Gastrocnemius medialis (tissue), 4 donors: ENCODE results near the gene CORO2B. TPM values are rescaled to one million over a fixed set of nuclear protein-coding genes. Genes with fewer than 3 reads are reported as not detected.

Source experiments
- ATAC-seq, 2 donors: fragments of 150-250 bp; one replicate each; pipeline ENCODE4 v1.9.1; 2016
- DNase-seq, 2 donors: peaks; one replicate each; pipeline ENCODE4 v3.0.0-alpha.2; 2019
- H3K27ac ChIP-seq, 4 donors: fragments of 200-600 bp; sonication (generic); 1 replicate in 1 of 4; 2 replicates in 3 of 4; pipeline ENCODE4 v1.5.1; 2016 to 2018; ENCODE audit warnings: mild to moderate bottlenecking in 2 of 4, moderate library complexity in 1 of 4
- H3K27me3 ChIP-seq, 3 donors: fragments of 200-600 bp; sonication (generic) in 2 of 3; 1 replicate in 1 of 3; 2 replicates in 2 of 3; pipeline versions ENCODE4 v1.5.1 to v1.6.0; 2016 to 2019; ENCODE audit warnings: mild to moderate bottlenecking in 1 of 3, moderate library complexity in 1 of 3
- H3K36me3 ChIP-seq, 2 donors: fragments of 200-600 bp; sonication (generic) in 1 of 2; one replicate each; pipeline ENCODE4 v1.5.1; 2017 to 2018
- H3K4me1 ChIP-seq, 2 donors: fragments of 200-600 bp; sonication (generic) in 1 of 2; one replicate each; pipeline ENCODE4 v1.5.1; 2016 to 2017; ENCODE audit warnings: mild to moderate bottlenecking in 2 of 2
- H3K4me3 ChIP-seq, 4 donors: fragments of 200-600 bp; sonication (generic) in 3 of 4; 1 replicate in 1 of 4; 2 replicates in 3 of 4; pipeline ENCODE4 v1.5.1; 2016 to 2019; ENCODE audit warnings: mild to moderate bottlenecking in 2 of 4
- H3K9me3 ChIP-seq, 3 donors: fragments of 200-600 bp; sonication (generic) in 2 of 3; 1 replicate in 1 of 3; 2 replicates in 2 of 3; pipeline ENCODE4 v1.5.1; 2016 to 2019
- CTCF ChIP-seq, 5 experiments: fragments of 450-650 bp in 3 of 5; fragments of 200-600 bp in 2 of 5; sonication (generic) in 2 of 5; IDR thresholded peaks in 4 of 5; conservative IDR thresholded peaks in 1 of 5; 1 replicate in 4 of 5; 2 replicates in 1 of 5; pipeline ENCODE4 v1.5.1; 2016 to 2019; ENCODE audit warnings: antibody characterized with exemption in 5 of 5, mild to moderate bottlenecking in 3 of 5, moderate library complexity in 3 of 5
- POLR2A ChIP-seq, 2 donors: fragments of 450-650 bp; IDR thresholded peaks; one replicate each; pipeline ENCODE4 v1.6.1; 2017; ENCODE audit warnings: antibody characterized with exemption in 2 of 2, mild to moderate bottlenecking in 2 of 2, moderate library complexity in 2 of 2
- in situ Hi-C, 4 donors: fragments of 200-750 bp; cut with MboI; loops; one replicate each; pipeline versions ENCODE4 v1.15.0 to v1.8.0; 2017; ENCODE audit warnings: low sequenced_read_pairs in 4 of 4
- intact Hi-C: fragments of 100-400 bp; cut with DNase I; formaldehyde crosslinking; loops from one replicate; pipeline ENCODE4 v1.15.1; 2023; ENCODE audit warnings: low total_unique reads
- total RNA-seq, 4 donors: library from RNA; depleted of rRNA; stranded (reverse); fragments of >200 nt; gene quantifications; one replicate each; pipeline versions ENCODE4 v1.1.0 to v1.2.3, GENCODE V29; 2016

CORO2B gene
- total RNA-seq, 4 donors from 2014 or later, result 1.5 to 2.2 (median 1.8) TPM

GRCh38 chr15:68559345-68560310 lies 19.2 kb upstream of the CORO2B start:
- in situ Hi-C loops, result loop anchor here (5.0 to 10.0 kb wide), 3 partner anchors 113 to 315 kb away; no protein-coding TSS in a partner anchor
- H3K27ac ChIP-seq, result no peak overlapping the region

GRCh38 chr15:68560501-68561113 lies 18.2 kb upstream of the CORO2B start:
- H3K27me3 ChIP-seq, result peaks cover 0 to 4% (median 3%) of the 10 kb centered on the region in 3 donors
- H3K27ac ChIP-seq, result no peak overlapping the region
- no peak for ATAC-seq
- no peak overlapping the region for H3K4me3 ChIP-seq
- DNase-seq, result no peak
- H3K4me1 ChIP-seq, result peaks cover 0 to 4% of the 10 kb centered on the region in 2 donors
- no peaks in the 10 kb centered on the region for H3K36me3 ChIP-seq
- intact Hi-C loops, result loop anchor here (1.0 kb wide), 1 partner anchor 114 kb away; no protein-coding TSS in a partner anchor
- in situ Hi-C loops, result loop anchor here in 2 of 4 donors (5.0 kb wide), 1 partner anchor 112 kb away; no protein-coding TSS in a partner anchor
- no peaks in the 10 kb centered on the region for H3K9me3 ChIP-seq
- no peak for TF ChIP-seq POLR2A (IDR thresholded peaks at IDR 0.05)
- TF ChIP-seq CTCF (IDR thresholded peaks at IDR 0.05 in 4 of 5, conservative IDR thresholded peaks at IDR 0.05 in 1 of 5), result no peak

More at GRCh38 chr15:68559345-68560310, 19.2 kb upstream of the CORO2B start:
- Histone ChIP-seq H3K9me3 (no peaks in the 10 kb centered on the region), H3K4me1 (peaks cover 0 to 4% of the 10 kb centered on the region in 2 donors), H3K27me3 (peaks cover 0 to 4% (median 3%) of the 10 kb centered on the region in 3 donors), H3K36me3 (no peaks in the 10 kb centered on the region), H3K4me3 (peak overlapping the region; percentile 36 to 51 (median 44))
- TF ChIP-seq POLR2A (IDR thresholded peaks at IDR 0.05) (no peak), CTCF (IDR thresholded peaks at IDR 0.05 in 4 of 5, conservative IDR thresholded peaks at IDR 0.05 in 1 of 5) (peak; percentile 84 to 98 (median 95))
- intact Hi-C loops, result loop anchor here (1.0 to 2.0 kb wide), 2 partner anchors 115 to 317 kb away; no protein-coding TSS in a partner anchor
- DNase-seq, result peak; percentile 33 to 47
- ATAC-seq, result peak; percentile 70 to 88

GRCh38 chr15:68561171-68561900 lies 17.5 kb upstream of the CORO2B start:
- ATAC-seq (no peak), DNase-seq (no peak)
- Histone ChIP-seq H3K4me3 (no peak overlapping the region), H3K27me3 (peaks cover 0 to 4% (median 3%) of the 10 kb centered on the region in 3 donors), H3K27ac (no peak overlapping the region), H3K9me3 (no peaks in the 10 kb centered on the region), H3K36me3 (no peaks in the 10 kb centered on the region), H3K4me1 (peaks cover 0 to 4% of the 10 kb centered on the region in 2 donors)
- in situ Hi-C loops, result loop anchor here in 2 of 4 donors (5.0 kb wide), 1 partner anchor 111 kb away; no protein-coding TSS in a partner anchor
- TF ChIP-seq CTCF (IDR thresholded peaks at IDR 0.05 in 4 of 5, conservative IDR thresholded peaks at IDR 0.05 in 1 of 5), result no peak
- TF ChIP-seq POLR2A (IDR thresholded peaks at IDR 0.05), result no peak
- intact Hi-C loops, result no loop called here

GRCh38 chr15:68561901-68562300 lies 16.9 kb upstream of the CORO2B start:
- Histone ChIP-seq H3K4me1 (peaks cover 0 to 4% of the 10 kb centered on the region in 2 donors), H3K9me3 (no peaks in the 10 kb centered on the region), H3K27me3 (peaks cover 0 to 4% (median 3%) of the 10 kb centered on the region in 3 donors), H3K4me3 (no peak overlapping the region), H3K36me3 (no peaks in the 10 kb centered on the region), H3K27ac (no peak overlapping the region)
- no peak for DNase-seq
- ATAC-seq, result no peak
- TF ChIP-seq CTCF (IDR thresholded peaks at IDR 0.05 in 4 of 5, conservative IDR thresholded peaks at IDR 0.05 in 1 of 5) (no peak), POLR2A (IDR thresholded peaks at IDR 0.05) (no peak)
- intact Hi-C loops (no loop called here), in situ Hi-C loops (loop anchor here in 2 of 4 donors (5.0 kb wide), 1 partner anchor 110 kb away; no protein-coding TSS in a partner anchor)
